NB4 (cell line): ENCODE results near the gene KIAA0930.

Experiments used
- CTCF ChIP-seq: IDR thresholded peaks from one replicate; pipeline ENCODE4 v1.5.1; 2012; ENCODE audit warnings: low read depth, low read length
- MYC ChIP-seq: IDR thresholded peaks from 2 replicates; pipeline ENCODE4 v1.6.1; 2011; ENCODE audit warnings: low read depth, low read length
- POLR2A ChIP-seq: IDR thresholded peaks from 2 replicates; pipeline ENCODE4 v1.6.1; 2011; ENCODE audit warnings: mild to moderate bottlenecking; ENCODE audit not compliant: insufficient read length; ENCODE audit errors: extremely low read depth

- TF ChIP-seq CTCF (no peak), MYC (no peak), POLR2A (no peak)
Observed at GRCh38 chr22:45251825-45252224, 11.1 kb upstream of the KIAA0930 start.
